HG03280 (cell line): ENCODE data around the gene CPM.

Source experiments
- ATAC-seq: cut with Tn5 transposase; IDR thresholded peaks from one replicate; pipeline ENCODE4 v1.9.1; 2021; ENCODE audit warnings: mild to moderate bottlenecking, moderate library complexity; ENCODE audit not compliant: unreplicated experiment

CPM gene

GRCh38 chr12:68908076-68908475, 24.9 kb downstream of the CPM start:
- no peak for ATAC-seq

GRCh38 chr12:68905733-68906132, 27.2 kb downstream of the CPM start:
- ATAC-seq: no peak

DNA sequence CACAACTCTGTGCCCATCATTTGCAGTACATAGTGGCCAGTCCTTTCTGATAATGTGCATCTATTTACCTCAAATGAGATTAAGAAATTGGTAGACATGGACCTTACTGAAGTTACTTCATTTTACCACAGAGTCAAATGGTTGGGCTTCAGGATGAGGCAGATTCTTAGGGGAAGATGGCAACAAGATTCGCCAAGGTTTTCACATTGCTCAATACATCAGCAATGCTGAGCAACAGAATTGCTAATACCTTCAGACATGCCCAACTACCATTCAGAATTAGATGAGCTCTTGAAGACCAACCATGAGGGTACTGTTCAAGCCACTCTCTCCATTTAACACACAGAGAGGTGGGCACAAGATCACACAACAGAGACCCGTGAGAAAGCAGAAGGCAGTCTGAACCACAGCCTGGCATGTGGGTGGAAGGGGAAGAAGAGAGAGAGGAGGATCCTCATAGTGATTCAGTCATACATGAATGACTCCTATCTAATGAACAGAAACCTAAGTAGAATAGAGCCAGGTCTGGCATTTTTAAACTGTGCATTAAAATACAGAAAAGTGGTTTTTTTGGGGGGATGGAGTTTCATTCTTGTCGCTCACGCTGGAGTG, 28.5 kb downstream of the CPM start:
- no peak for ATAC-seq

- no peak for ATAC-seq
Observed at GRCh38 chr12:68903511-68903910, 29.5 kb downstream of the CPM start.

- ATAC-seq: no peak
Observed at GRCh38 chr12:68901551-68901950, 31.4 kb downstream of the CPM start.

DNA sequence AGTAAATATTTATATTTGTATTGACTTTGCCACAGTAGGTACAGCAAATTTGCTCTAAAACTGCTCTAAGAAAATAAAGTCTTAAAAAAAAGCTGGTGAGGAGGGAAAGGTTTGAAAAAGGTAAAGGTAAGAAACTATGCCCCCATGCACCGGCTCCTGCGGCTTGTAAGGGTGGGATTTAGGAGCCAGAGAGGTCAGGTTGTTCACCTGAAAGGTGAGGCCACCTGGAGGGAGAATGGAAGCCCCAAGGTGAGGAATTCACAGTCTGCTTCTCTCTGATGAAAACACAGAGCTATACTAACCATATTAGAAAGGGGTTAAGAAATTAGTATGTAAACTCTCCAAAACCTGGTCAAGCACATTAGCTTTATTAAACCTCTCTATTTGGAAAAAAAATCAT, 31.8 kb downstream of the CPM start:
- no peak for ATAC-seq

DNA sequence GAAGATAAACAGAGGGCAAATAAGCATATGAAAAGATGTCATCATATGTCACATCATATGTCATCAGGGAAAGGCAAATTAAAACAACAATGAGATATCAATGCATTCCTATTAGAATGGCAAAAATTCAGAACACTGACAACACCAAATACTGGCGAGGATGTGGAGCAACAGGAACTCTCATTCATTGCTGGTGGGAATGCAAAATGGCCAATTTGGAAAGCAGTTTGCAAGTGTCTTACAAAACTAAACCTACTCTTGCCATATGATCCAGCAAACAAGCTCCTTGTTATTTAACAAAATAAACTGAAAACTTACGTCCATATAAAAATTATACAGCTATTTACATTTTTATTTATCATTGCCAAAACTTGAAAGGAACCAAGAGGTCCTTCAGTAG, 32.7 kb downstream of the CPM start:
- ATAC-seq: no peak

DNA sequence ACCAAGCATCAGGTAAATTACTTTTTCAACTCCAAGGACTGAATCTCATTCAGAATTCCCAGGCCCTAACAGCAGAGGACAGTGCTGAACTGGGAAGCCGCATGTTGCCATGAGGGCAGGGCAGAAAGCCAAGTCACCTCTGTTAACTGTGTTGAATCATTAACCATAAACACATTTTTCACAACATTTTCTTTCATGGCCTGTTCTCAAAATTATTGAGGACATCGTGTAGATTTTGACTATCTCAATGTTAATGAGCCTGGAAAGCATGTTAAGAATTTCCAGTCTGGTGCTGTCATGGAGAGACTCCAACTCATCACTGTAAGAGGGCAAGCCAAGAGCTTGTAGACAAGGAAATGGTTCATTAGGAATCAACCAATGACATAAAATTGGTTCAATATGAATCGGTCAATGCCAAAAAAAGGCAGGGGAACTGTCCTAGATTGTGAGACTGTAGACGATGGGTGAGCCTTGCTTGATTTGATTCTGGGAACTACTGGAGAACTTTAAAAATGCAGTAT, 33.7 kb downstream of the CPM start:
- ATAC-seq: no peak

DNA sequence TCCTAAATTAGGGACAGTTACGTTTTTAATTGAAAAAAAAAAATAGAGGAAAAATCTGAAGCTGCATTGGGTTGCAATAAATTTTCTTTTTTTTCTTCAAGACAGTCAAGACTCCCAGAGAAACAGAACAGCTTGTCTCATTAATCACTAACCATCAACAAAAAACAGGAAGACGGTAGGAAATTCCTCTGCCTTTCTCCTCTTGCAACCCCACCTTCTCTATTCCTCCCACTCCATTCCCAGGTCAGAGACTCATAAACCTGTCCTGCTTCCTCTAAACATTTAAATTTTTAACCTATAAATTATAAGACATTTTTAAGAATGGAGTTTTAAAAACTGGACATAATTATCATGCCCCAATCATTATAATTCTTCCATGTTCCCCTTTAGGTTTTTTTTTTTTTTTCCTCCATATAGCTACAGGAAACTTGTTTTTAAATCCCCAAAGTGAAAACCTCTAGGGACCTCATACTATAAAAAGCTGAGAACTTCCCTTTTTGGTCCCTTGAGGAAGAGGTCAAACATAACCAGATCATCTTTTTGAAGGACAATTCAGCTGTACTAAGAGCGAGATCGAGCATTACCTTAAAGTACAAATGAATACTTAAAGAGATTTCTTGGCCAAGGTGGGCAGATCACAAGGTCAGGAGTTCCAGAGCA, 36.0 kb downstream of the CPM start:
- no peak for ATAC-seq

DNA sequence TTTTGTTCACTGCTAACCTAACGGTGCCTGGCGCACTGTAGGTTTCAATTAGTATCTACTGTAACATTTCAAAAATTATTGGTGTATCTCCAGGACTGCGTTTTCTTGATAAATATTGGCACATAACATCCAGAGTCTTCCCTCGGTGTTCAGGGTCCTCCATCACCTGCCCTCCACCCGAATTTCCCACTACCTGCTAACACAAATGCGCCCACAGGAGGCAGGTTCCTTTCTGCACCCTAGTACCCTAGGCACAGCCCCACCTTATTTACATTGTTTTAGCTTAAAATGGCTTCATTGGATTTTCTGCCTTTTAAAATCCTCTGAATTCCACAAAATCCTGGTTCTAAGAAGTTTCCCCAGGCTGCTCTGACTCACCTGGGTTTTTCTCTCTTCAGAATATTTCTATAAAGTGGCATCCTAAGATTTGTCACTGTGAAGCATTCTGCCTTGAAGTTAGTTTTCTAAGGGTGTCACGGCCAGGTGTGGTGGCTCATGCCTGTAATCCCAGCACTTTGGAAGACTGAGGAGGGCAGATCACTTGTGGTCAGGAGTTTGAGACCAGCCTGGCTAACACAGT, 38.6 kb downstream of the CPM start:
- no peak for ATAC-seq

DNA sequence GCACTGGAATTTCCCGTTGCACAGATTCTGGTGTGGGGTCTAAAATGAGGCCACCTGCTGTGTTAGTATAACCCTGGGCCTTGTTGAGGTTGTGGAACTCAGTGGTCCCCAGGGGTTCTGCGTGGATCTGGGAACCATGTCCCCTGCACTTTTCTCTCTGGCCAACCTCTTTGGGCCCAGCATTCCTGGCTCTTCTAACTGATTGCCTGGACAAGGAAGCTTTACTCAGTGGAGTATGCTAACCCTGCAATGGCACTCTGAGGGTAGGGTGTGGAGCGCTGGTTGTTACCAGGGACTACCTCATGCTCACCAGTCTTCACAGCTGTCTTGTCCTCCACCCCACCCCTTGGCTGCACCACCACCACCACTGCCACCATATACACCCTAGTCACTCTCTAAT, 39.2 kb downstream of the CPM start:
- ATAC-seq: no peak

- no peak for ATAC-seq
Observed at GRCh38 chr12:68893201-68893600, 39.8 kb downstream of the CPM start.

DNA sequence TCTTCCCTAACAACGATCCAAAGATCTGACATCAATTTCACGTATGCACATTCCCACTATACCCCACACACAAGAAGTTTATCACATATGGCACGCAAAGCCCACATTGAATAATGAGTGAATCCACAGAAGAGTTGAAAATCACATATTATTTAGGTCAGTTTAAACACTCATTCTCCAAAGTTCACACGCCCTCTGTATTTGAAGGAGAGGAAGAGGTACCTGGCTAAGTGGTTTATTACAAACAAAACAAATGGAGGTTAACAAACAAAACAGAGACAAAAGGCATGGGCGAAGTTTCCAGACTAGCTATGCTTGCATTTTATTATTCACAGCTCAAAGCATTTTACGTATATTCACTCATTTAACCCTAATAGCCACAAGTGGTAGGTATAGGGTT, 41.8 kb downstream of the CPM start:
- ATAC-seq: no peak

DNA sequence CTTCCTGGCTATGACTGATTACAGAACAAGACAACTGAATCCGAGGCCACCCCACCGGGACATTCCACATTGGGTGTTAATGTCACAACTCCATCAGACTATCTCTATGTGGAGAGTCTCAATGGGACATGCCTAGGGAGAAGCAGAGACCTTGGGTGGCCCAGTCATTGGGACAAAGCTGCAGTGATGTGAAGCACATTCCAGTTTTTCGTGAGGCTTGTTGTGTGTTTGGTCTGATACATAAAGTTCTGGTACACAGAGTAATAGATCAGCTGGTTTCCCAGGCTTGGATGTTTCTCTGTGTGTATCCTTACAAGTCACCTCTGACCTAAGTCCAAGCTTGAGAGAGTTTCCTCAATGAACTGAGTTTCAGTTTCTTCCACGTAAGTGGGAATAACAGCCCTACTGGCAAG, 42.3 kb downstream of the CPM start:
- ATAC-seq: no peak

- no peak for ATAC-seq
Observed at GRCh38 chr12:68888243-68888642, 44.7 kb downstream of the CPM start.

DNA sequence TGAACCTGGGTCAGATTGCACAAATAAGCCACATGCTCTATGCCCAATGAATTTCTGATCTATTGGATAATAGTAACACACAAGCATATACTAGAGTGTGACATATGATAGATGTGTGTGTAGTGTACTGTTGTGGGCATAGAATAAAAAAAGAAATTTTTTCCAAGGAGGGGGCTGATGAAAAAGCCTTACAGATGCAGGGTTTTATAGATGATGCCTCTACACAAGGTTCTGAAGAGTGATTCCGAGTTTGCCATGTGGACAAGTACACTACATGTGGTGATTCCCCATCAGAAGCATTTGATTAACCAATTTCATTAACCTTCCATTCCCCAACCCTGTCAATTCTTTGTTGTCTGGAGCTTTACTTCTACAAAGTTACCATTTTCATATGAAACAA, 45.3 kb downstream of the CPM start:
- no peak for ATAC-seq

DNA sequence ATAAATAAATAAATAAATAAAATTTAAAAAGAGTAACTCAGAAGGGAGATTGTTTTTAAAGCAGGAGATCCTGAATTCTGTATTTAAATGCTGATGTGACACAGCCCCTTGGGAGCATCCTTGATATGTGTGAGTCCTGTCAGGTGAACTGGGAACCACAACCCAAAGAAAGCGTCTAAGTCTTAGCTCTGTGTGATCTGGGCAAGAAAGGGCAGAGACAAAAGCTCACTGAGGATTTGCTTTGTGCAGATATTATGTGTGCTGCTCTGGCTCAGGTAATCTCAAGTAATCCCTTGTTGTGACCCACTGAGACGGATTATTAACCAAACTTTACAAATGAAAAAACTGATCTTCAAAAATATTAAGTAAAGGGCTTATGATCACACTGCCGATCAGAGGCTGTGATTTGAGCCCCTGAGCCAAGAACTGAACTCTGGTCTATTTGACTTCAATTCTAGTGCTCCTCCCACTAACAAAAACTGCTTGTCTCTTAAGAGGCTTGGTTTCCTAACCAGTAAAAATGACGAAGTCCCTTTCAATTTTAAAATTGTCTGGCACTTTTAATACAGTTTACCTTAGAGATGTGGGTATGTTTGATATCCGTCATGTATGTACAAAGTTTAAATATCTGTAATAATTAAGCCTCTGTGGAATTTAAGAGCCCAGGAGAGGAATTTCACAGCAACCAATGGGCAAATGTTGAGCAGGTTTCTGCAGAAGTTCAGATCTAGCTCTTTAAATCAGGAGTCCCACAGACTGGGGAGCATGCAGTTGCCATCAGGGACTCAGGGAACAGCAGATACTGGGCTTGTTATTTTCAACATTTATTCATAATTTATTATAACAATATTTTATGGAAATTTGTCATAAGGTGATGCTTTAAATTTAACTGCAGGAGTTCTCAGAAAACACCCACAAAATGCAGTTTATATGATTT, 46.1 kb downstream of the CPM start:
- ATAC-seq: no peak

DNA sequence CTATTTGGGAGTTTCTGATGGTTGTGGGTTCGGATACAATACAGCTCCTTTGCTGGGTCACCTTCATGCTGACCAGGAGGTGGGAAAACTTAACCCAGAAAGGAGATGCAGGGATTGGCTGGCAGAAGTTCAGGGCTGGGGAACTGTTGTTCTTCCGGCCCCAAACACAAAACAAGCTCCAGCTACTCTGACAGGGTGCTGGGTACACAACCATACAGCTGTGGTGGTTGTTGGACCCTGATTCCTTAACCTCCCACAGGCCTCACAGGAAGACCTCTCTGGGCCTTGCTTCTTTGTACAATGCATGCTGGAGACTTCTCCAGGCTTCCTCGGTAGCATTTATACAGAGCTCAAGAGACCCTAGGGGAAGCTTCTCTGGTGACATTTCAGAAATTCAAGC, 47.6 kb downstream of the CPM start:
- no peak for ATAC-seq

- no peak for ATAC-seq
Observed at GRCh38 chr12:68884251-68884650, 48.7 kb downstream of the CPM start.

DNA sequence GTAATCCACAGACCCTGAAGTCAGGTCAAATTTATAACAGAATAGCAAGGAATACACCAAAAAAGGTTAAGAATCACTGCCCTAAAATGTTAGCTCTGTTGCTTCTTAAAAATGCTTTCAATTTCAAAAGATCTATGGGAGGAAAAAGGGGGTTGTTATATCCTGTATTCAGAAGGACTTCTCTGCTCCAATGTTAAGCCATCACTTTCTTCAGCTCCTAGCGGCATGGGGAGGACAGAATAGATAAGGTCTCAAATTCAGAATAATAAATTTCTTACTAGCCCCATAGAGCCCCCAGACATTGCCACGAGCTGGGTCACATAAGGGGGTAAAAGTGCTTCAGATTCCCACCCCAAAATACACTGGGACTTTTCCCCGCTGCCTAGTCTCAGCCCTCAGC, 49.8 kb downstream of the CPM start:
- no peak for ATAC-seq

DNA sequence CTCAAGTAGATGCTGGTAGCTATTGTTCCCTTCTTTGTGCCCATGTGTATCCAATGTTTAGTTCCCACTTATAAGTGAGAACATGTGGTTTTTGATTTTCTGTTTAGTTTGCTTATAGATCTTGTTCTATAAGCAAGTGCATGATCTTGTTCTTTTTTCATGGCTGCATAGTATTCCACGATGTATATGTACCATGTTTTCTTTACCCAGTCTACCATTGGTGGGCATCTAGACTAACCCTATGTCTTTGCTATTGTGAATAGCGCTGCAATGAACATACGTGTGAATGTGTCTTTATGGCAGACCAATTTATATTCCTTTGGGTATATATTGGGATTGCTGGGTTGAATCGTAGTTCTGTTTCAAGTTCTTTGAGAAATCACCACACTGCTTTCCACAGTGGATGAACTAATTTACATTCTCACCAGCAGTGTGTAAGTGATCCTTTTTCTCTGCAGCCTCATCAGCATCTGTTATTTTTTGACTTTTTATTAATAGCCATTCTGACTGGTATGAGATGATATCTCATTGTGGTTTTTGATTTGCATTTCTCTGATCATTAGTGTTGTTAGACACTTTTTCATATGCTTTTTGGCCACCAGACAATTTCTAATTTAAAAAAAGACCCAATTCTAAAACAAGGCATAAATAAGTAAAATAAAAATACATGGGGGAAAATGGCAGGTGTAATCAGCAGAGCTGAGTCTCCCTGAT, 50.6 kb downstream of the CPM start:
- no peak for ATAC-seq
